Upper lobe of right lung (tissue), 1 donor: Measurements from ENCODE around the gene ABHD11. TPM values are rescaled to one million over a fixed set of nuclear protein-coding genes. Genes with fewer than 3 reads are reported as not detected.

Experiments
- ATAC-seq: fragments of 200-7000 bp; cut with Tn5 transposase; one replicate; pipeline ENCODE4 v1.9.1; 2020; ENCODE audit warnings: mild to moderate bottlenecking, moderate library complexity
- DNase-seq: peaks from one replicate; pipeline ENCODE4 v3.0.0-alpha.2; 2020
- H3K27ac ChIP-seq: fragments of 200-600 bp; one replicate; pipeline ENCODE4 v1.8.0; 2022
- H3K27me3 ChIP-seq: fragments of 200-600 bp; one replicate; pipeline ENCODE4 v1.8.0; 2022; ENCODE audit warnings: mild to moderate bottlenecking
- H3K36me3 ChIP-seq: fragments of 200-600 bp; one replicate; pipeline ENCODE4 v1.8.0; 2022
- H3K4me1 ChIP-seq: fragments of 200-600 bp; one replicate; pipeline ENCODE4 v1.8.0; 2022
- H3K4me3 ChIP-seq: fragments of 200-600 bp; one replicate; pipeline ENCODE4 v1.8.0; 2022; ENCODE audit warnings: mild to moderate bottlenecking
- H3K9me3 ChIP-seq: fragments of 200-600 bp; one replicate; pipeline ENCODE4 v1.8.0; 2022
- CTCF ChIP-seq: fragments of 200-600 bp; IDR thresholded peaks from one replicate; pipeline ENCODE4 v1.8.0; 2022; ENCODE audit warnings: antibody characterized with exemption
- intact Hi-C: fragments of 100-400 bp; cut with DNase I; formaldehyde crosslinking; loops from one replicate; pipeline ENCODE4 v1.11.0; 2022
- total RNA-seq: library from RNA; stranded (reverse); fragmentation: NEBNext Ultra II Directional; extraction: Animal tissue kit (Norgen Biotek cat#: 25700); gene quantifications from one replicate; pipeline ENCODE4 v1.2.1, GENCODE V29; 2021
- donor health status: DM: no; HTN: yes; CAD: no; lungs with severe emphysema.

The ABHD11 gene
- total RNA-seq, 1 donor from 2014 or later = 19.7 TPM

- Histone ChIP-seq H3K4me1 (peaks cover 5% of the 10 kb centered on the region), H3K9me3 (no peaks in the 10 kb centered on the region), H3K27ac (no peak overlapping the region), H3K4me3 (no peak overlapping the region), H3K36me3 (peaks cover 12% of the 10 kb centered on the region), H3K27me3 (no peaks in the 10 kb centered on the region)
- ATAC-seq (no peak), DNase-seq (no peak)
- intact Hi-C loops = no loop called here
- TF ChIP-seq CTCF = no peak
These were observed 1.7 kb downstream of the ABHD11 start for GRCh38 chr7:73736885-73737284.

GRCh38 chr7:73735528-73735905 lies 3.1 kb downstream of the ABHD11 start:
- Histone ChIP-seq H3K27me3 (no peaks in the 10 kb centered on the region), H3K27ac (peak overlapping the region; percentile 56), H3K4me1 (peaks cover 5% of the 10 kb centered on the region), H3K4me3 (no peak overlapping the region), H3K9me3 (no peaks in the 10 kb centered on the region), H3K36me3 (peaks cover 12% of the 10 kb centered on the region)
- ATAC-seq = no peak
- DNase-seq = no peak
- intact Hi-C loops = no loop called here
- TF ChIP-seq CTCF = no peak

- H3K27me3 ChIP-seq = no peaks in the 10 kb centered on the region
- peak; percentile 89 for TF ChIP-seq CTCF
- intact Hi-C loops = no loop called here
- peaks cover 5% of the 10 kb centered on the region for H3K4me1 ChIP-seq
- peak overlapping the region; percentile 56 for H3K27ac ChIP-seq
- H3K36me3 ChIP-seq = peaks cover 12% of the 10 kb centered on the region
- peak; percentile 87 for ATAC-seq
- DNase-seq = peak; percentile 92
- no peaks in the 10 kb centered on the region for H3K9me3 ChIP-seq
- no peak overlapping the region for H3K4me3 ChIP-seq
These were observed 3.7 kb downstream of the ABHD11 start for GRCh38 chr7:73734619-73735527.

- Histone ChIP-seq H3K27me3 (no peaks in the 10 kb centered on the region), H3K36me3 (peaks cover 12% of the 10 kb centered on the region), H3K9me3 (no peaks in the 10 kb centered on the region), H3K4me3 (no peak overlapping the region), H3K4me1 (no peaks in the 10 kb centered on the region), H3K27ac (no peak overlapping the region)
- TF ChIP-seq CTCF = no peak
- no peak for ATAC-seq
- no peak for DNase-seq
- intact Hi-C loops = no loop called here
These were observed 6.2 kb downstream of the ABHD11 start for GRCh38 chr7:73732397-73732796.

- ATAC-seq (no peak), DNase-seq (no peak)
- Histone ChIP-seq H3K27ac (no peak overlapping the region), H3K9me3 (no peaks in the 10 kb centered on the region), H3K4me3 (no peak overlapping the region), H3K4me1 (no peaks in the 10 kb centered on the region), H3K36me3 (no peaks in the 10 kb centered on the region), H3K27me3 (peaks cover 7% of the 10 kb centered on the region)
- no peak for TF ChIP-seq CTCF
- intact Hi-C loops = no loop called here
These were observed 8.1 kb downstream of the ABHD11 start for GRCh38 chr7:73730485-73730884.
